ENCODE data around the gene BMERB1. TPM values are rescaled to one million over a fixed set of nuclear protein-coding genes. Genes with fewer than 3 reads are reported as not detected.

Gene BMERB1
- total and polyA plus RNA-seq, 4 donors: 5.6 to 33.3 (median 9.0) TPM

- Histone ChIP-seq H3K4me3 (ENCODE audit: low read depth in 1 of 3, low read length in 3 of 3) (no peak overlapping the region), H3K36me3 (ENCODE audit: control insufficient read depth in 4 of 4, insufficient read depth in 3 of 4, low read depth in 1 of 4, low read length in 3 of 4) (no peaks in the 10 kb centered on the region), H3K27ac (ENCODE audit: low read depth in 1 of 2, low read length in 2 of 2) (no peak overlapping the region), H3K27me3 (ENCODE audit: control insufficient read depth in 4 of 4, insufficient read depth in 4 of 4, low read length in 3 of 4) (no peaks in the 10 kb centered on the region), H3K9ac (ENCODE audit: low read depth in 1 of 2, low read length in 2 of 2) (no peak overlapping the region), H3K9me3 (ENCODE audit: control insufficient read depth in 4 of 4, low read length in 3 of 4) (no peaks in the 10 kb centered on the region), H3K4me1 (ENCODE audit: control insufficient read depth in 4 of 4, insufficient read depth in 4 of 4, low read length in 3 of 4) (peaks cover 0 to 25% (median 12%) of the 10 kb centered on the region in 4 donors)
- no peak for DNase-seq (ENCODE audit: low spot score)
- WGBS: 39% methylated on average over 1 of the region's 1 CpG
- TF ChIP-seq YY1 (IDR thresholded peaks at IDR 0.05): no peak
- TF ChIP-seq RXRA (IDR thresholded peaks at IDR 0.05): no peak
- TF ChIP-seq RAD21 (IDR thresholded peaks at IDR 0.05): no peak
- no peak for TF ChIP-seq ATF3 (IDR thresholded peaks at IDR 0.05)
- TF ChIP-seq NR2F2 (IDR thresholded peaks at IDR 0.05): no peak
- TF ChIP-seq MAX (IDR thresholded peaks at IDR 0.05): no peak
- TF ChIP-seq EGR1 (IDR thresholded peaks at IDR 0.05; ENCODE audit: low read depth in 2 of 2): no peak
- no peak for TF ChIP-seq FOXA2 (IDR thresholded peaks at IDR 0.05)
- TF ChIP-seq HNF4A (conservative IDR thresholded peaks at IDR 0.05): no peak
- TF ChIP-seq FOXA1 (IDR thresholded peaks at IDR 0.05): no peak
- no peak for TF ChIP-seq HNF4G (IDR thresholded peaks at IDR 0.05)
- TF ChIP-seq, protein P1, sequence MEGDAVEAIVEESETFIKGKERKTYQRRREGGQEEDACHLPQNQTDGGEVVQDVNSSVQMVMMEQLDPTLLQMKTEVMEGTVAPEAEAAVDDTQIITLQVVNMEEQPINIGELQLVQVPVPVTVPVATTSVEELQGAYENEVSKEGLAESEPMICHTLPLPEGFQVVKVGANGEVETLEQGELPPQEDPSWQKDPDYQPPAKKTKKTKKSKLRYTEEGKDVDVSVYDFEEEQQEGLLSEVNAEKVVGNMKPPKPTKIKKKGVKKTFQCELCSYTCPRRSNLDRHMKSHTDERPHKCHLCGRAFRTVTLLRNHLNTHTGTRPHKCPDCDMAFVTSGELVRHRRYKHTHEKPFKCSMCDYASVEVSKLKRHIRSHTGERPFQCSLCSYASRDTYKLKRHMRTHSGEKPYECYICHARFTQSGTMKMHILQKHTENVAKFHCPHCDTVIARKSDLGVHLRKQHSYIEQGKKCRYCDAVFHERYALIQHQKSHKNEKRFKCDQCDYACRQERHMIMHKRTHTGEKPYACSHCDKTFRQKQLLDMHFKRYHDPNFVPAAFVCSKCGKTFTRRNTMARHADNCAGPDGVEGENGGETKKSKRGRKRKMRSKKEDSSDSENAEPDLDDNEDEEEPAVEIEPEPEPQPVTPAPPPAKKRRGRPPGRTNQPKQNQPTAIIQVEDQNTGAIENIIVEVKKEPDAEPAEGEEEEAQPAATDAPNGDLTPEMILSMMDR (IDR thresholded peaks at IDR 0.05; ENCODE audit: low read depth, low read length, missing input control): no peak
- TF ChIP-seq GABPA (IDR thresholded peaks at IDR 0.05 in 1 of 2, conservative IDR thresholded peaks at IDR 0.05 in 1 of 2): no peak
- TF ChIP-seq, protein P2, sequence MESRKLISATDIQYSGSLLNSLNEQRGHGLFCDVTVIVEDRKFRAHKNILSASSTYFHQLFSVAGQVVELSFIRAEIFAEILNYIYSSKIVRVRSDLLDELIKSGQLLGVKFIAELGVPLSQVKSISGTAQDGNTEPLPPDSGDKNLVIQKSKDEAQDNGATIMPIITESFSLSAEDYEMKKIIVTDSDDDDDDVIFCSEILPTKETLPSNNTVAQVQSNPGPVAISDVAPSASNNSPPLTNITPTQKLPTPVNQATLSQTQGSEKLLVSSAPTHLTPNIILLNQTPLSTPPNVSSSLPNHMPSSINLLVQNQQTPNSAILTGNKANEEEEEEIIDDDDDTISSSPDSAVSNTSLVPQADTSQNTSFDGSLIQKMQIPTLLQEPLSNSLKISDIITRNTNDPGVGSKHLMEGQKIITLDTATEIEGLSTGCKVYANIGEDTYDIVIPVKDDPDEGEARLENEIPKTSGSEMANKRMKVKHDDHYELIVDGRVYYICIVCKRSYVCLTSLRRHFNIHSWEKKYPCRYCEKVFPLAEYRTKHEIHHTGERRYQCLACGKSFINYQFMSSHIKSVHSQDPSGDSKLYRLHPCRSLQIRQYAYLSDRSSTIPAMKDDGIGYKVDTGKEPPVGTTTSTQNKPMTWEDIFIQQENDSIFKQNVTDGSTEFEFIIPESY (IDR thresholded peaks at IDR 0.05): no peak
- no peak for TF ChIP-seq SP1 (IDR thresholded peaks at IDR 0.05)
- TF ChIP-seq TAF1 (conservative IDR thresholded peaks at IDR 0.05): no peak
- TF ChIP-seq JUND (IDR thresholded peaks at IDR 0.05): no peak
- TF ChIP-seq REST (IDR thresholded peaks at IDR 0.05): no peak
These were observed 11.1 kb downstream of the BMERB1 start for GRCh38 chr16:15445450-15445849.
